CD4-positive, alpha-beta memory T cell (primary cell): ENCODE results near the gene NAA25. TPM values are rescaled to one million over a fixed set of nuclear protein-coding genes. Genes with fewer than 3 reads are reported as not detected.

Source experiments
- CTCF ChIA-PET: fragments of 350-600 bp; sonication (Branson Sonifier 250); formaldehyde crosslinking; loops from one replicate; lab custom pipeline; 2021; ENCODE audit warnings: inconsistent platforms; ENCODE audit not compliant: partially characterized antibody; lab: Charles Lee
- POLR2A ChIA-PET: fragments of 350-600 bp; sonication (Branson Sonifier 250); formaldehyde crosslinking; loops from one replicate; lab custom pipeline; 2021; ENCODE audit not compliant: partially characterized antibody; lab: Charles Lee
- DNase-seq, 5 donors: peaks; one replicate each; pipeline versions ENCODE4 v3.0.0 to v3.0.0-alpha.2; 2020 to 2022; ENCODE audit warnings: mixed read lengths in 1 of 5
- H3K27ac ChIP-seq: one replicate; pipeline ENCODE4 v1.7.0; 2013; ENCODE audit warnings: low read depth, low read length
- H3K27me3 ChIP-seq: 2 replicates; pipeline ENCODE4 v1.7.0; 2013; ENCODE audit warnings: mild to moderate bottlenecking, low read length, moderate library complexity; ENCODE audit not compliant: insufficient read depth
- H3K36me3 ChIP-seq: 2 replicates; pipeline ENCODE4 v1.7.0; 2013; ENCODE audit warnings: mild to moderate bottlenecking, low read length, moderate library complexity; ENCODE audit not compliant: insufficient read depth
- H3K4me1 ChIP-seq: 2 replicates; pipeline ENCODE4 v1.7.0; 2013; ENCODE audit warnings: mild to moderate bottlenecking, low read length, moderate library complexity; ENCODE audit not compliant: insufficient read depth
- H3K4me3 ChIP-seq, 2 donors: one replicate each; pipeline ENCODE4 v1.7.0; 2013; ENCODE audit warnings: low read length in 2 of 2, mild to moderate bottlenecking in 1 of 2
- H3K9me3 ChIP-seq, 2 donors: one replicate each; pipeline ENCODE4 v1.7.0; 2013; ENCODE audit warnings: low read length in 2 of 2, control low read depth in 1 of 2; ENCODE audit not compliant: control insufficient read depth in 1 of 2
- H3K27ac Mint-ChIP-seq, 7 donors: one replicate each; pipeline ENCODE4 v1.8.0; 2020 to 2021; ENCODE audit warnings: mixed read lengths in 7 of 7, mild to moderate bottlenecking in 6 of 7, inconsistent platforms in 3 of 7, moderate library complexity in 3 of 7
- H3K27me3 Mint-ChIP-seq, 2 donors: one replicate each; pipeline ENCODE4 v1.8.0; 2020 to 2021; ENCODE audit warnings: mixed read lengths in 2 of 2
- H3K36me3 Mint-ChIP-seq, 2 donors: one replicate each; pipeline ENCODE4 v1.8.0; 2020 to 2021; ENCODE audit warnings: mixed read lengths in 2 of 2, inconsistent platforms in 1 of 2, mild to moderate bottlenecking in 1 of 2
- H3K4me1 Mint-ChIP-seq, 4 donors: one replicate each; pipeline ENCODE4 v1.8.0; 2020 to 2021; ENCODE audit warnings: mixed read lengths in 4 of 4, mild to moderate bottlenecking in 1 of 4
- H3K4me3 Mint-ChIP-seq, 8 donors: one replicate each; pipeline ENCODE4 v1.8.0; 2020 to 2021; ENCODE audit warnings: mixed read lengths in 8 of 8, mild to moderate bottlenecking in 7 of 8, moderate library complexity in 6 of 8, inconsistent platforms in 3 of 8
- H3K9me3 Mint-ChIP-seq, 8 donors: one replicate each; pipeline ENCODE4 v1.8.0; 2020 to 2021; ENCODE audit warnings: mixed read lengths in 8 of 8, mild to moderate bottlenecking in 5 of 8, inconsistent platforms in 3 of 8, moderate library complexity in 1 of 8
- intact Hi-C: fragments of 100-400 bp; cut with micrococcal nuclease; formaldehyde crosslinking; loops from one replicate; pipeline ENCODE4 v1.15.1; 2023
- polyA plus RNA-seq, 2 donors: library from polyadenylated mRNA; unstranded; fragments of 300-500 nt; fragmentation: Illumina TruSeq; gene quantifications; one replicate each; pipeline ENCODE4 v1.2.3, GENCODE V29; 2021
- total RNA-seq, 2 experiments: library from RNA; stranded (reverse); gene quantifications; one replicate each; pipeline ENCODE4 v1.2.3, GENCODE V29; 2021

NAA25 gene
- total and polyA plus RNA-seq, 4 experiments from 2014 or later = 8.5 to 35.3 (median 21.9) TPM

- Mint-ChIP-seq H3K27me3 (no peaks in the 10 kb centered on the region), H3K4me3 (peak overlapping the region; percentile 78 to 93 (median 86)), H3K27ac (peak overlapping the region; percentile 18 to 93 (median 79)), H3K4me1 (peaks cover 18 to 56% (median 38%) of the 10 kb centered on the region in 4 donors), H3K36me3 (peaks cover 0 to 8% of the 10 kb centered on the region in 2 donors), H3K9me3 (peaks cover 0 to 2% (median 0%) of the 10 kb centered on the region in 8 donors)
- DNase-seq = no peak
- intact Hi-C loops = loop anchor here (1.0 to 10.0 kb wide), 5 partner anchors 17 to 529 kb away; partner anchors contain the start of genes ATXN2, MAPKAPK5 and RPL6
- peak overlapping the region; percentile 86 for H3K27ac ChIP-seq
- H3K27me3 ChIP-seq = no peaks in the 10 kb centered on the region
- ChIA-PET POLR2A (interaction anchor here (0.8 to 4.6 kb wide), 18 partner anchors 11 to 527 kb away, joined by 3 to 109 read pairs (median 6); partner anchors contain the start of genes ATXN2, ERP29, MAPKAPK5 and NAA25), CTCF (interaction anchor here (1.0 to 4.4 kb wide), 4 partner anchors 17 to 181 kb away, joined by 3 to 20 read pairs (median 6); partner anchors contain the start of genes ERP29, NAA25 and TMEM116)
- no peaks in the 10 kb centered on the region for H3K36me3 ChIP-seq
- H3K4me3 ChIP-seq = peak overlapping the region; percentile 63 to 99
- peaks cover 57% of the 10 kb centered on the region for H3K4me1 ChIP-seq
- H3K9me3 ChIP-seq = no peaks in the 10 kb centered on the region
Observed at GRCh38 chr12:112126000-112126438, 17.4 kb upstream of the NAA25 start.

GRCh38 chr12:112125250-112125999, 16.8 kb upstream of the NAA25 start, which contains the start of gene TRAFD1:
Gene TRAFD1 (plus strand): TSS chr12:112125560. CDS start chr12:112130523, 4,963 bp downstream.
- Mint-ChIP-seq H3K36me3 (peaks cover 0 to 5% of the 10 kb centered on the region in 2 donors), H3K9me3 (peaks cover 0 to 2% (median 0%) of the 10 kb centered on the region in 8 donors), H3K4me3 (peak within 1 kb of the TSS; percentile 78 to 93 (median 88)), H3K27me3 (no peaks in the 10 kb centered on the region), H3K27ac (peak within 1 kb of the TSS; percentile 83 to 95 (median 91)), H3K4me1 (peaks cover 15 to 50% (median 33%) of the 10 kb centered on the region in 4 donors)
- Histone ChIP-seq H3K27ac (peak within 1 kb of the TSS; percentile 86), H3K9me3 (no peaks in the 10 kb centered on the region), H3K4me1 (peaks cover 52% of the 10 kb centered on the region), H3K36me3 (no peaks in the 10 kb centered on the region), H3K27me3 (no peaks in the 10 kb centered on the region), H3K4me3 (peak within 1 kb of the TSS; percentile 63 to 99)
- CTCF ChIA-PET = interaction anchor here (1.0 to 4.4 kb wide), 6 partner anchors 13 to 181 kb away, joined by 3 to 20 read pairs (median 6); partner anchors contain the start of genes ERP29, NAA25 and TMEM116
- POLR2A ChIA-PET = interaction anchor here (0.5 to 4.6 kb wide), 22 partner anchors 11 to 1158 kb away, joined by 3 to 109 read pairs (median 4); partner anchors contain the start of genes ATXN2, ERP29, MAPKAPK5 and NAA25
- intact Hi-C loops = loop anchor here (1.0 to 10.0 kb wide), 5 partner anchors 16 to 528 kb away; partner anchors contain the start of genes ATXN2, MAPKAPK5 and RPL6
- DNase-seq = peak; percentile 97 to 99 (median 98)

DNA sequence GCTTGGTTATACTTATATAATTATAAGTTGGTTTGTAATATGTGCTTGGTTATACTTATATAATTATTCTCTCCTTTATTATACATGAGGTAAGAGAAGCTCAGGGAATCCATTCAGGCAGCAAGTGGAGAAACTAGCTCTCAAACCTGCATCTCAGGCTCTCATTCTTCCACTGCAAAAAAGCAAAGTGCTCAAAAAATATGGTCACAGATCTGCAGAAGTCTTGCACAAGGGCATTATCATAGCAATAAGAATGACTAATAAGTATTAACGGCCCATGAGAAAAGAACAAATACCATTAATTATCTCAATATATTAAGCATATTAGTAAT, 16.3 kb upstream of the NAA25 start:
- Mint-ChIP-seq H3K27ac (peak overlapping the region in 4 of 7 donors; percentile 89 to 93 (median 90)), H3K27me3 (no peaks in the 10 kb centered on the region), H3K4me3 (peak overlapping the region in 7 of 8 donors; percentile 48 to 91 (median 86)), H3K9me3 (peaks cover 0 to 2% (median 0%) of the 10 kb centered on the region in 8 donors), H3K36me3 (peaks cover 0 to 5% of the 10 kb centered on the region in 2 donors), H3K4me1 (peaks cover 15 to 45% (median 31%) of the 10 kb centered on the region in 4 donors)
- H3K4me3 ChIP-seq = no peak overlapping the region
- no peak overlapping the region for H3K27ac ChIP-seq
- no peaks in the 10 kb centered on the region for H3K9me3 ChIP-seq
- no peaks in the 10 kb centered on the region for H3K27me3 ChIP-seq
- H3K4me1 ChIP-seq = peaks cover 46% of the 10 kb centered on the region
- intact Hi-C loops = loop anchor here (1.0 to 10.0 kb wide), 5 partner anchors 16 to 528 kb away; partner anchors contain the start of genes ATXN2, MAPKAPK5 and RPL6
- ChIA-PET CTCF (interaction anchor here (1.4 to 4.4 kb wide), 4 partner anchors 13 to 180 kb away, joined by 3 to 20 read pairs (median 6); partner anchors contain the start of genes ERP29, NAA25 and TMEM116), POLR2A (interaction anchor here (0.6 to 4.6 kb wide), 19 partner anchors 11 to 689 kb away, joined by 3 to 109 read pairs (median 5); partner anchors contain the start of genes ATXN2, ERP29, MAPKAPK5 and NAA25)
- H3K36me3 ChIP-seq = no peaks in the 10 kb centered on the region
- DNase-seq = no peak

GRCh38 chr12:112122823-112123690, 14.5 kb upstream of the NAA25 start:
- no peaks in the 10 kb centered on the region for H3K9me3 ChIP-seq
- H3K27me3 ChIP-seq = no peaks in the 10 kb centered on the region
- H3K27ac Mint-ChIP-seq = no peak overlapping the region
- H3K4me1 Mint-ChIP-seq = peaks cover 11 to 26% (median 19%) of the 10 kb centered on the region in 4 donors
- H3K36me3 ChIP-seq = no peaks in the 10 kb centered on the region
- intact Hi-C loops = loop anchor here (10.0 kb wide), 1 partner anchor 282 kb away; the partner anchor contains the start of gene RPL6
- peaks cover 0 to 4% (median 0%) of the 10 kb centered on the region in 8 donors for H3K9me3 Mint-ChIP-seq
- no peak overlapping the region for H3K27ac ChIP-seq
- ChIA-PET CTCF (interaction anchor here (1.0 to 4.4 kb wide), 3 partner anchors 9 to 264 kb away, joined by 4 to 20 read pairs (median 4); partner anchors contain the start of gene NAA25), POLR2A (interaction anchor here (4.6 kb wide), 1 partner anchor 16 kb away, joined by 109 read pairs; the partner anchor contains the start of gene NAA25)
- H3K4me3 ChIP-seq = no peak overlapping the region
- H3K36me3 Mint-ChIP-seq = peaks cover 0 to 5% of the 10 kb centered on the region in 2 donors
- DNase-seq = no peak
- no peak overlapping the region for H3K4me3 Mint-ChIP-seq
- peaks cover 28% of the 10 kb centered on the region for H3K4me1 ChIP-seq
- no peaks in the 10 kb centered on the region for H3K27me3 Mint-ChIP-seq

GRCh38 chr12:112121780-112122565, 13.4 kb upstream of the NAA25 start:
- no peak for DNase-seq
- H3K27ac ChIP-seq = no peak overlapping the region
- Mint-ChIP-seq H3K9me3 (peaks cover 0 to 4% (median 0%) of the 10 kb centered on the region in 8 donors), H3K4me3 (no peak overlapping the region), H3K27ac (no peak overlapping the region), H3K27me3 (no peaks in the 10 kb centered on the region), H3K36me3 (peaks cover 0 to 4% of the 10 kb centered on the region in 2 donors), H3K4me1 (peaks cover 5 to 20% (median 14%) of the 10 kb centered on the region in 4 donors)
- no peaks in the 10 kb centered on the region for H3K27me3 ChIP-seq
- no peaks in the 10 kb centered on the region for H3K9me3 ChIP-seq
- intact Hi-C loops = loop anchor here (10.0 kb wide), 1 partner anchor 283 kb away; the partner anchor contains the start of gene RPL6
- POLR2A ChIA-PET = no interaction called here
- peaks cover 17% of the 10 kb centered on the region for H3K4me1 ChIP-seq
- H3K4me3 ChIP-seq = no peak overlapping the region
- no peaks in the 10 kb centered on the region for H3K36me3 ChIP-seq
- CTCF ChIA-PET = interaction anchor here (1.0 to 4.4 kb wide), 2 partner anchors 13 to 265 kb away, joined by 4 to 20 read pairs; partner anchors contain the start of gene NAA25
